K562 (cell line): ENCODE data around the gene IL20RB. TPM values are rescaled to one million over a fixed set of nuclear protein-coding genes. Genes with fewer than 3 reads are reported as not detected.

Experiments
- NCOA1 ChIP-seq: fragments of 450-650 bp; IDR thresholded peaks from 2 replicates; pipeline ENCODE4 v1.6.1; 2016; ENCODE audit warnings: low read depth
- SETDB1 ChIP-seq: IDR thresholded peaks from one replicate; pipeline ENCODE4 v1.6.1; 2012; ENCODE audit warnings: low read length, control low read depth, inconsistent platforms
- TAF1 ChIP-seq: IDR thresholded peaks from 2 replicates; pipeline ENCODE4 v1.6.1; 2011; ENCODE audit warnings: mild to moderate bottlenecking, low read length, moderate library complexity; ENCODE audit not compliant: insufficient read depth, control insufficient read depth, severe bottlenecking; ENCODE audit errors: extremely low read depth
- TOE1 ChIP-seq, 2 experiments: fragments of 450-650 bp in 1 of 2; sonication (generic) in 1 of 2; formaldehyde crosslinking in 1 of 2; IDR thresholded peaks; 2 replicates each; pipeline versions ENCODE4 v1.7.1 to v1.8.0; 2016 to 2022; ENCODE audit warnings: borderline replicate concordance in 2 of 2, mild to moderate bottlenecking in 2 of 2, antibody characterized with exemption in 1 of 2, inconsistent platforms in 1 of 2, low read depth in 1 of 2, missing genetic modification reagents in 1 of 2, moderate library complexity in 1 of 2
- ZFP30 ChIP-seq: fragments of 250-450 bp; sonication (Bioruptor Pico); IDR thresholded peaks from 2 replicates; pipeline ENCODE4 v1.8.0; 2022; ENCODE audit warnings: moderate library complexity, mild to moderate bottlenecking, inconsistent platforms, borderline replicate concordance
- polyA plus RNA-seq, 8 experiments: library from polyadenylated mRNA; depleted of rRNA in 4 of 8; stranded (reverse) in 5 of 8; unstranded in 3 of 8; fragments of >200 nt; fragmentation: Nextera tagmentation in 2 of 8; fragmentation: Illumina TruSeq in 1 of 8; extraction: Ambion mirVana in 2 of 8; extraction: Trizol in 1 of 8; gene quantifications; 2 replicates each; pipeline versions ENCODE4 v1.2.1 to v1.2.3, GENCODE V29; 2011 to 2014; ENCODE audit warnings: inconsistent platforms in 1 of 8, missing spikeins in 1 of 8
- total RNA-seq, 7 experiments: library from RNA; depleted of rRNA in 6 of 7; stranded (reverse); fragments of >200 nt in 6 of 7; fragmentation: Illumina TruSeq in 2 of 7; extraction: Trizol in 2 of 7; gene quantifications; 2 replicates each; pipeline versions ENCODE4 v1.2.1 to v1.2.3, GENCODE V29; 2011 to 2021; ENCODE audit warnings: low replicate concordance in 1 of 7
- TF ChIP-seq, protein P1 (sequence below): sonication (generic); formaldehyde crosslinking; IDR thresholded peaks from 2 replicates; pipeline ENCODE4 v1.8.0; 2022; ENCODE audit warnings: mild to moderate bottlenecking, missing genetic modification reagents

Gene IL20RB
- total and polyA plus RNA-seq, 9 of the 15 experiments (the other 6 are each of a cell fraction or from before 2014, with no cell fraction given), result 0.77 to 9.9 (median 6.1) TPM

DNA sequence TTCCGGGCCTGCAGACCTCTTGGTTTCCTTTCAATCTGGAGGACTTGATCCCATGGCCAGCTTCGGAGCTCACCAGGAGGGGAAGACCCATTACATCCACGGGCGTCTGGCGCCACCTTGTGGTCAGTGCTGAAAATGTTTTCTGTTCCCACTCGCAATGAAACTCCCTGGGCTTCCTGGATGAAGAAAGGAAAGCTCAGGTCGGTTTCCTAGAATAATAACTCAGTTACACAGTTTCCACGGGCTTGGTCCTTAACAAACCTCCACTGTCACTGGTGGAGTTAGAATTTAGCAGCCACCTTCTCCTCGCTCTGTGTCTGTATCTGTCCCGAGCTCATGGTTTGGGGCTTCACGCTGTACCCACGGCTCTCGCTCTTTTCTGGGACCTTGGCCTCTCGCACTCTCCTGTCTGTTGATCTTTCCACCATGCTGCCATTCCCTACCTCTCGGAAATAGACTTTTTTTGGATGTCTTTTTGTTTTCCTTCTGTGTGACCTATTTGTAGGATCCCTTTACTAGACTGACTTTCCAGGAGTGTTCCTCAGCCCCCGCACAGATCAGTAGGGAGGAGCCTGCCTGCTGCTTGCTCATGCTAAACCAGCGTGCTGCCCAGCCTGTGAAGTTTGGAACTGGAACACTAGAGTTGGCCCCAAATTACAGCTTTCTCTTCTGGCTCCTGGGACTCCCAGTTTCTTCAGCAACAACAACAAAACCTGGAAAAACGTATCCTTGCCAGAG is 56.3 kb downstream of the IL20RB start (continued):
- TF ChIP-seq NCOA1, result no peak
- TF ChIP-seq TOE1 (IDR thresholded peaks at IDR 0.05; ENCODE audit: borderline replicate concordance), result 0 out of 2 replicates have a peak, but pooled peaks have one; percentile 21
- no peak for TF ChIP-seq TOE1 (CRISPR knock-in tag; IDR thresholded peaks at IDR 0.05; ENCODE audit: borderline replicate concordance, low read depth)
- no peak for TF ChIP-seq ZFP30 (CRISPR knock-in tag)
- TF ChIP-seq TAF1, result peak; percentile 37
- TF ChIP-seq, protein P1, sequence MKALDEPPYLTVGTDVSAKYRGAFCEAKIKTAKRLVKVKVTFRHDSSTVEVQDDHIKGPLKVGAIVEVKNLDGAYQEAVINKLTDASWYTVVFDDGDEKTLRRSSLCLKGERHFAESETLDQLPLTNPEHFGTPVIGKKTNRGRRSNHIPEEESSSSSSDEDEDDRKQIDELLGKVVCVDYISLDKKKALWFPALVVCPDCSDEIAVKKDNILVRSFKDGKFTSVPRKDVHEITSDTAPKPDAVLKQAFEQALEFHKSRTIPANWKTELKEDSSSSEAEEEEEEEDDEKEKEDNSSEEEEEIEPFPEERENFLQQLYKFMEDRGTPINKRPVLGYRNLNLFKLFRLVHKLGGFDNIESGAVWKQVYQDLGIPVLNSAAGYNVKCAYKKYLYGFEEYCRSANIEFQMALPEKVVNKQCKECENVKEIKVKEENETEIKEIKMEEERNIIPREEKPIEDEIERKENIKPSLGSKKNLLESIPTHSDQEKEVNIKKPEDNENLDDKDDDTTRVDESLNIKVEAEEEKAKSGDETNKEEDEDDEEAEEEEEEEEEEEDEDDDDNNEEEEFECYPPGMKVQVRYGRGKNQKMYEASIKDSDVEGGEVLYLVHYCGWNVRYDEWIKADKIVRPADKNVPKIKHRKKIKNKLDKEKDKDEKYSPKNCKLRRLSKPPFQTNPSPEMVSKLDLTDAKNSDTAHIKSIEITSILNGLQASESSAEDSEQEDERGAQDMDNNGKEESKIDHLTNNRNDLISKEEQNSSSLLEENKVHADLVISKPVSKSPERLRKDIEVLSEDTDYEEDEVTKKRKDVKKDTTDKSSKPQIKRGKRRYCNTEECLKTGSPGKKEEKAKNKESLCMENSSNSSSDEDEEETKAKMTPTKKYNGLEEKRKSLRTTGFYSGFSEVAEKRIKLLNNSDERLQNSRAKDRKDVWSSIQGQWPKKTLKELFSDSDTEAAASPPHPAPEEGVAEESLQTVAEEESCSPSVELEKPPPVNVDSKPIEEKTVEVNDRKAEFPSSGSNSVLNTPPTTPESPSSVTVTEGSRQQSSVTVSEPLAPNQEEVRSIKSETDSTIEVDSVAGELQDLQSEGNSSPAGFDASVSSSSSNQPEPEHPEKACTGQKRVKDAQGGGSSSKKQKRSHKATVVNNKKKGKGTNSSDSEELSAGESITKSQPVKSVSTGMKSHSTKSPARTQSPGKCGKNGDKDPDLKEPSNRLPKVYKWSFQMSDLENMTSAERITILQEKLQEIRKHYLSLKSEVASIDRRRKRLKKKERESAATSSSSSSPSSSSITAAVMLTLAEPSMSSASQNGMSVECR (CRISPR knock-in tag), result no peak
- TF ChIP-seq SETDB1, result no peak
